Endothelial cell of umbilical vein (primary cell): Measurements from ENCODE around the gene NOSIP. TPM values are rescaled to one million over a fixed set of nuclear protein-coding genes. Genes with fewer than 3 reads are reported as not detected.

Experiments
- BruUV-seq: library from RNA; stranded (reverse); fragments of 400-500 nt; replicated peaks from 2 replicates; lab custom pipeline; 2021; lab: Mats Ljungman, UMichigan
- CTCF ChIA-PET: fragments of 300-600, 350-600 bp; sonication (Branson Sonifier 250); formaldehyde crosslinking; loops from one replicate; lab custom pipeline; 2021; ENCODE audit warnings: antibody characterized with exemption, inconsistent platforms; lab: Charles Lee
- POLR2A ChIA-PET: fragments of 300-600, 350-600 bp; sonication (Branson Sonifier 250); formaldehyde crosslinking; loops from one replicate; lab custom pipeline; 2021; ENCODE audit warnings: antibody characterized with exemption, inconsistent platforms; lab: Charles Lee
- DNase-seq: peaks from one replicate; pipeline ENCODE4 v3.0.0-alpha.2; 2011; ENCODE audit warnings: low read depth, low spot score
- FAIRE-seq: peaks from 2 replicates; lab custom pipeline; 2011; peaks lifted over from hg19 to GRCh38; lab: Jason Lieb, UNC
- H2AFZ ChIP-seq: 2 replicates; pipeline ENCODE4 v1.6.0; 2012; ENCODE audit warnings: low read depth, low read length, control low read depth, inconsistent platforms
- H3K27ac ChIP-seq: 2 replicates; pipeline ENCODE4 v1.5.1; 2011; ENCODE audit warnings: low read depth, mild to moderate bottlenecking, control low read depth, low read length, moderate library complexity; ENCODE audit not compliant: insufficient read depth
- H3K27me3 ChIP-seq, 2 experiments: 2 replicates each; pipeline versions ENCODE4 v1.6.0 to v1.6.1; 2011; ENCODE audit warnings: low read length in 2 of 2, mixed read lengths in 1 of 2; ENCODE audit not compliant: control insufficient read depth in 2 of 2, insufficient read depth in 2 of 2
- H3K36me3 ChIP-seq, 2 experiments: 2 replicates in 1 of 2; 3 replicates in 1 of 2; pipeline ENCODE4 v1.5.1; 2011; ENCODE audit warnings: low read length in 2 of 2, mild to moderate bottlenecking in 1 of 2, moderate library complexity in 1 of 2; ENCODE audit not compliant: control insufficient read depth in 2 of 2, insufficient read depth in 2 of 2; ENCODE audit errors: extremely low read depth in 1 of 2
- H3K4me1 ChIP-seq: 3 replicates; pipeline ENCODE4 v1.5.1; 2011; ENCODE audit warnings: mild to moderate bottlenecking, low read length; ENCODE audit not compliant: control insufficient read depth, insufficient read depth; ENCODE audit errors: extremely low read depth
- H3K4me2 ChIP-seq: 2 replicates; pipeline ENCODE4 v1.6.1; 2011; ENCODE audit warnings: low read length, control low read depth, mixed read lengths; ENCODE audit not compliant: insufficient read depth
- H3K4me3 ChIP-seq, 3 experiments: fragments of 200-600 bp in 1 of 3; sonication (generic), shearing (Covaris generic) in 1 of 3; replicated peaks in 1 of 3; 2 replicates each; pipeline ENCODE4 v1.5.1; 2011 to 2016; ENCODE audit warnings: control low read depth in 3 of 3, low read length in 3 of 3, mild to moderate bottlenecking in 2 of 3, inconsistent platforms in 1 of 3, low read depth in 1 of 3, moderate library complexity in 1 of 3; ENCODE audit not compliant: insufficient read depth in 1 of 3
- H3K79me2 ChIP-seq: 2 replicates; pipeline ENCODE4 v1.6.0; 2012; ENCODE audit warnings: low read length, inconsistent platforms; ENCODE audit not compliant: control insufficient read depth, insufficient read depth
- H3K9ac ChIP-seq: replicated peaks from 2 replicates; pipeline ENCODE3; 2011; ENCODE audit warnings: low read length, control low read depth; ENCODE audit not compliant: insufficient read depth; ENCODE audit errors: extremely low read depth
- H3K9me1 ChIP-seq: replicated peaks from 3 replicates; pipeline ENCODE4 v1.6.0; 2011; ENCODE audit warnings: mild to moderate bottlenecking, low read length; ENCODE audit not compliant: control insufficient read depth, insufficient read depth; ENCODE audit errors: extremely low read depth
- H3K9me3 ChIP-seq: replicated peaks from 2 replicates; pipeline ENCODE4 v1.5.1; 2012; ENCODE audit warnings: low read length, inconsistent platforms; ENCODE audit not compliant: control insufficient read depth, insufficient read depth
- H4K20me1 ChIP-seq: replicated peaks from 2 replicates; pipeline ENCODE3; 2011; ENCODE audit warnings: mild to moderate bottlenecking, low read length; ENCODE audit not compliant: control insufficient read depth, insufficient read depth; ENCODE audit errors: extremely low read depth
- CTCF ChIP-seq, 2 donors: IDR thresholded peaks; 1 replicate in 1 of 2; 2 replicates in 1 of 2; pipeline ENCODE4 v1.5.1; 2011; ENCODE audit warnings: low read length in 2 of 2, mild to moderate bottlenecking in 2 of 2, moderate library complexity in 2 of 2, control low read depth in 1 of 2, inconsistent platforms in 1 of 2, low read depth in 1 of 2; ENCODE audit not compliant: insufficient read depth in 1 of 2; ENCODE audit errors: extremely low read depth in 1 of 2
- EZH2 ChIP-seq: IDR thresholded peaks from 2 replicates; pipeline ENCODE4 v1.6.1; 2012; ENCODE audit warnings: borderline replicate concordance, low read depth, mild to moderate bottlenecking, moderate library complexity, low read length, inconsistent platforms; ENCODE audit not compliant: severe bottlenecking
- FOS ChIP-seq: IDR thresholded peaks from 2 replicates; pipeline ENCODE4 v1.6.1; 2011; ENCODE audit warnings: mild to moderate bottlenecking, low read length, moderate library complexity, borderline replicate concordance; ENCODE audit not compliant: insufficient read depth
- GATA2 ChIP-seq: IDR thresholded peaks from 2 replicates; pipeline ENCODE4 v1.7.0; 2011; ENCODE audit warnings: low read depth, mild to moderate bottlenecking, moderate library complexity, mixed read lengths, low read length; ENCODE audit not compliant: insufficient read length, insufficient read depth
- JUN ChIP-seq: IDR thresholded peaks from 2 replicates; pipeline ENCODE4 v1.6.1; 2011; ENCODE audit warnings: borderline replicate concordance, low read depth; ENCODE audit not compliant: insufficient read length, insufficient read depth
- MYC ChIP-seq: IDR thresholded peaks from one replicate; pipeline ENCODE4 v1.6.1; 2011; ENCODE audit warnings: mild to moderate bottlenecking, low read depth, low read length
- POLR2A ChIP-seq: IDR thresholded peaks from 2 replicates; pipeline ENCODE4 v1.6.1; 2012; ENCODE audit warnings: low read depth, mild to moderate bottlenecking, control low read depth, low read length
- POLR2AphosphoS5 ChIP-seq: IDR thresholded peaks from 2 replicates; pipeline ENCODE4 v1.6.1; 2012; ENCODE audit warnings: low read depth, mild to moderate bottlenecking, control low read depth, low read length, moderate library complexity; ENCODE audit not compliant: insufficient read depth
- dilution Hi-C: fragments of 300-500 bp; cut with MboI; formaldehyde crosslinking; loops from one replicate; pipeline ENCODE4 v1.15.0; 2019; ENCODE audit warnings: low sequenced_read_pairs; ENCODE audit not compliant: extremely low pct_ligation_motif_present
- intact Hi-C: fragments of 100-400 bp; cut with micrococcal nuclease; formaldehyde crosslinking; loops from one replicate; pipeline ENCODE4 v1.10.0; 2022
- polyA plus RNA-seq, 4 experiments: library from polyadenylated mRNA; depleted of rRNA in 3 of 4; stranded (reverse) in 3 of 4; unstranded in 1 of 4; fragments of >200 nt; gene quantifications; 2 replicates each; pipeline versions ENCODE4 v1.2.1 to v1.2.3, GENCODE V29; 2011 to 2012; ENCODE audit warnings: missing spikeins in 1 of 4
- total RNA-seq: library from RNA; stranded (reverse); gene quantifications from 2 replicates; pipeline ENCODE4 v1.2.3, GENCODE V29; 2021
- TF ChIP-seq, protein P1 (sequence below): IDR thresholded peaks from 2 replicates; pipeline ENCODE4 v1.6.1; 2011; ENCODE audit not compliant: insufficient read depth, insufficient read length

NOSIP gene
- total and polyA plus RNA-seq, 2 donors (not counting 3 experiments of a cell fraction or from before 2014, with no cell fraction given) = 77.5 to 128 TPM

DNA sequence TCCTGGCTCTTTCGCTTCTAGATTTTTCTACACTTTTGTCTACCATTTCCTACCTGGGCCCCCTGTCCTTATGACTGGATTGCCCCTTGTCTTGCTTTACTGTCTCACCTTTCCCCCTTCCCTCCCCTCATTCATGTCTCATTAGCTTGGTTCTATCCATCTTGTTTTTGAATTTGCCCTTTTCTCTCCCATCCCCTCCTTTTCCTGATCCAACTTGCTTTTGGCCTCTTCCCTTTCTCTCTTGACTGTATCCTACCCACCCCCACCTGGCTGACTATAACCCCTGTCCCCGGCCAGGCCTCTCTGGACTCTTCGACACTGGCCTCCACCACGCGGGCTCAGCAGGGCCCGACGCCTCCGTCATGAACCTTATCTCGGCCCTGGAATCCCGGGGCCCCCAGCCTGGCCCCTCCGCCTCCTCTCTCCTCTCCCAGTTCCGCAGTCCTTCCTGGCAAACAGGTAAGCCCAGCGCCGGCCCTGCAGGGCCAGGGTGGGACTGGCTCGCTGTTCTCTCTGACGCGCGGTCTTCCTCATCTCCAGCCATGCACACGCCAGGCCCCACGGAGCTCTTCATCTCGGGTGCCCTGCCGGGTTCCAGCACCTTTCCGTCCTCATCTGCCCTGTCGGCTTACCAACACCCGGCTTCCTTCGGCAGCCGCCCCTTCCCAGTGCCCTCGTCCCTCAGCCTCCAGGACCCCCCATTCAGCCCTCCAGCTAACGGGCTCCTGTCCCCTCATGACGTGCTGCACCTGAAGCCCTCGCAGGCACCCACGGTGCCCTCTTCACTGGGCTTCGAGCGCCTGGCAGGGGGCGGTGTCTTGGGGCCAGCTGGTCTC, 14.0 kb upstream of the NOSIP start:
- intact Hi-C loops (loop anchor here (5.0 kb wide), 1 partner anchor 273 kb away; the partner anchor contains the start of gene PNKP), dilution Hi-C loops (no loop called here)
- BruUV-seq = TSS peak; percentile 14
- Histone ChIP-seq H2AFZ (no peak overlapping the region), H3K27me3 (no peaks in the 10 kb centered on the region), H3K9me3 (no peaks in the 10 kb centered on the region), H3K27ac (no peak overlapping the region), H3K4me1 (peaks cover 16% of the 10 kb centered on the region), H4K20me1 (no peaks in the 10 kb centered on the region), H3K9me1 (no peaks in the 10 kb centered on the region), H3K9ac (no peak overlapping the region), H3K36me3 (peaks cover 8 to 24% of the 10 kb centered on the region in 2 experiments), H3K4me2 (no peak overlapping the region), H3K79me2 (peaks cover 48% of the 10 kb centered on the region), H3K4me3 (no peak overlapping the region)
- DNase-seq (no peak), FAIRE-seq (no peak)
- CTCF ChIA-PET = no interaction called here
- TF ChIP-seq GATA2 (no peak), POLR2A (no peak), FOS (no peak), JUN (no peak), MYC (no peak), CTCF (IDR thresholded peaks at IDR 0.05; ENCODE audit: extremely low read depth in 1 of 2, insufficient read depth in 1 of 2, low read depth in 1 of 2, low read length in 2 of 2) (no peak), EZH2 (no peak), POLR2AphosphoS5 (no peak)
- TF ChIP-seq, protein P1, sequence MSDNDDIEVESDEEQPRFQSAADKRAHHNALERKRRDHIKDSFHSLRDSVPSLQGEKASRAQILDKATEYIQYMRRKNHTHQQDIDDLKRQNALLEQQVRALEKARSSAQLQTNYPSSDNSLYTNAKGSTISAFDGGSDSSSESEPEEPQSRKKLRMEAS = no peak
- POLR2A ChIA-PET = no interaction called here
